PFSK-1 (cell line): ENCODE measurements around the gene OR4D1.

Source experiments
- FOXP2 ChIP-seq: optimal IDR thresholded peaks from 2 replicates; pipeline ENCODE3; 2011; ENCODE audit warnings: borderline replicate concordance, control low read depth, inconsistent platforms; ENCODE audit not compliant: insufficient read depth; ENCODE audit errors: extremely low read length, extremely low read depth
- POLR2AphosphoS5 ChIP-seq: IDR thresholded peaks from 2 replicates; pipeline ENCODE4 v1.6.1; 2012; ENCODE audit warnings: low read depth, mild to moderate bottlenecking, control low read depth, low read length, moderate library complexity
- SIN3A ChIP-seq: IDR thresholded peaks from 2 replicates; pipeline ENCODE4 v1.6.1; 2012; ENCODE audit warnings: mild to moderate bottlenecking, low read length, moderate library complexity, borderline replicate concordance; ENCODE audit not compliant: insufficient read depth
- TAF1 ChIP-seq: IDR thresholded peaks from 2 replicates; pipeline ENCODE4 v1.6.1; 2012; ENCODE audit warnings: low read length, control low read depth, borderline replicate concordance; ENCODE audit not compliant: insufficient read depth
- TF ChIP-seq, protein P1 (sequence below), 2 experiments: IDR thresholded peaks; 2 replicates each; pipeline versions ENCODE4 v1.6.1 to v1.8.0; 2011 to 2012; ENCODE audit warnings: low read depth in 2 of 2, low read length in 2 of 2, control low read depth in 1 of 2, inconsistent platforms in 1 of 2, mild to moderate bottlenecking in 1 of 2, moderate library complexity in 1 of 2; ENCODE audit not compliant: insufficient read depth in 1 of 2

OR4D1 gene

DNA sequence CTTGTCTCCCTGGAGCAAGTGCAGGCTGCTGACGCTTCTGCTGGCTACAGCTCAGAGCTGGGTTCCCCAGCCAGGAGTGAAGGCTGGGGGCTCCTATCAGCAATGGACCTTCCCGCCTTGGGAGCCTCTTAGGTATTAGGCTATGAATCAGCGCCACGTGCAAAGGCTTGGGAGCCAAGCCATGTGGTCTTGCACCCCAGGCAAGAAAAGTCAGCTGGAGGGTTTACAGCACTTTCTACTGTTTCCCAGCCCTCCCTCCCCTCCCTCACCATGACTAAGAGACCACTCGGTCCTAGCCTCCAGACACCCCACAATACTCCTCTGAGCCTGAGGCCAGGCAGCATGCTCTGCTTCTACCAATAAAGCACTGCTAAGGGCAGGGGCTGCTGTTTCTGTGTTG lies 56.6 kb downstream of the OR4D1 start:
- TF ChIP-seq FOXP2 (no peak), SIN3A (no peak), TAF1 (no peak), POLR2AphosphoS5 (no peak)
- TF ChIP-seq, protein P1, sequence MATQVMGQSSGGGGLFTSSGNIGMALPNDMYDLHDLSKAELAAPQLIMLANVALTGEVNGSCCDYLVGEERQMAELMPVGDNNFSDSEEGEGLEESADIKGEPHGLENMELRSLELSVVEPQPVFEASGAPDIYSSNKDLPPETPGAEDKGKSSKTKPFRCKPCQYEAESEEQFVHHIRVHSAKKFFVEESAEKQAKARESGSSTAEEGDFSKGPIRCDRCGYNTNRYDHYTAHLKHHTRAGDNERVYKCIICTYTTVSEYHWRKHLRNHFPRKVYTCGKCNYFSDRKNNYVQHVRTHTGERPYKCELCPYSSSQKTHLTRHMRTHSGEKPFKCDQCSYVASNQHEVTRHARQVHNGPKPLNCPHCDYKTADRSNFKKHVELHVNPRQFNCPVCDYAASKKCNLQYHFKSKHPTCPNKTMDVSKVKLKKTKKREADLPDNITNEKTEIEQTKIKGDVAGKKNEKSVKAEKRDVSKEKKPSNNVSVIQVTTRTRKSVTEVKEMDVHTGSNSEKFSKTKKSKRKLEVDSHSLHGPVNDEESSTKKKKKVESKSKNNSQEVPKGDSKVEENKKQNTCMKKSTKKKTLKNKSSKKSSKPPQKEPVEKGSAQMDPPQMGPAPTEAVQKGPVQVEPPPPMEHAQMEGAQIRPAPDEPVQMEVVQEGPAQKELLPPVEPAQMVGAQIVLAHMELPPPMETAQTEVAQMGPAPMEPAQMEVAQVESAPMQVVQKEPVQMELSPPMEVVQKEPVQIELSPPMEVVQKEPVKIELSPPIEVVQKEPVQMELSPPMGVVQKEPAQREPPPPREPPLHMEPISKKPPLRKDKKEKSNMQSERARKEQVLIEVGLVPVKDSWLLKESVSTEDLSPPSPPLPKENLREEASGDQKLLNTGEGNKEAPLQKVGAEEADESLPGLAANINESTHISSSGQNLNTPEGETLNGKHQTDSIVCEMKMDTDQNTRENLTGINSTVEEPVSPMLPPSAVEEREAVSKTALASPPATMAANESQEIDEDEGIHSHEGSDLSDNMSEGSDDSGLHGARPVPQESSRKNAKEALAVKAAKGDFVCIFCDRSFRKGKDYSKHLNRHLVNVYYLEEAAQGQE (IDR thresholded peaks at IDR 0.05; ENCODE audit: insufficient read depth in 1 of 2, low read depth in 2 of 2, low read length in 2 of 2): no peak

DNA sequence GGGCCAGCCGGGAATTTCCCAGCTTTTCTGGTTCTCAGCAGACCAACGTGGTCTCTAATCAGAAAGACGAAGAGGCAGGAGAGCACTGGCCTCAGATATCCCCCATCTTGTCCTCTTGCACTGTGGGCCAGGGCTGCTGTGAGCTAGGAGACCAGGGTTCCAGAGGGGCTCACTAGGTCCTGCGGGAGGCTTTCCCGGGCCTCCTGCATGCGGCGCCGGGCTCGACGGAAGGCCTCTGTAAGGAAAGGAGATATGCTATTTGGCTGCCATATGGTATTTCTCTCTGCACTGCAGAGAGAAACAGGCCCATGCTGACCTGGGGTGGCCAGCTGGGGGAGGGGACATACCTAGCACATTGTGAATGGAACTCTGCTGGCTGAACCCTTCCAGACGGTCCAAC lies 57.8 kb downstream of the OR4D1 start:
- TF ChIP-seq, protein P1 (IDR thresholded peaks at IDR 0.05; ENCODE audit: insufficient read depth in 1 of 2, low read depth in 2 of 2, low read length in 2 of 2): no peak
- TF ChIP-seq FOXP2 (no peak), TAF1 (no peak), POLR2AphosphoS5 (no peak), SIN3A (no peak)

DNA sequence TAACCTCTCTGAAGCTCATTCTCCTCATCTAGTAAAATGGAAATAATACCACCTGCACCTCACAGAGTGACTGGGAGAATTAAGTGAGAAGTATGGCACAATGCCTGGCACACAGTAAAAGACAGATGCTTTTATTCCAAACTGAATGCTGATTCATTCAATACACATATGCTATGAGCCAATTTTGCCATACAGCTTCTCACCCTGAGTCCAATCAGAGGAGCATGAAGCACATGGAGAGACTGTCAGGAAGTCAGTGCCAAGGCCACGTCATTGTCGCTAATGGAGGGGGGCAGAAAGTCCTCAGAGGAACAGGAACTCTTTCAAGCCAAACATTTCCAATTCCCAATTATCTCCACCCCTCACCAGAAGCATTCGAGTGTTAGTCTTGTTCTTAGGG lies 59.3 kb downstream of the OR4D1 start:
- TF ChIP-seq SIN3A: no peak
- TF ChIP-seq POLR2AphosphoS5: no peak
- TF ChIP-seq, protein P1 (IDR thresholded peaks at IDR 0.05; ENCODE audit: insufficient read depth in 1 of 2, low read depth in 2 of 2, low read length in 2 of 2): no peak
- TF ChIP-seq TAF1: no peak
- TF ChIP-seq FOXP2: no peak

DNA sequence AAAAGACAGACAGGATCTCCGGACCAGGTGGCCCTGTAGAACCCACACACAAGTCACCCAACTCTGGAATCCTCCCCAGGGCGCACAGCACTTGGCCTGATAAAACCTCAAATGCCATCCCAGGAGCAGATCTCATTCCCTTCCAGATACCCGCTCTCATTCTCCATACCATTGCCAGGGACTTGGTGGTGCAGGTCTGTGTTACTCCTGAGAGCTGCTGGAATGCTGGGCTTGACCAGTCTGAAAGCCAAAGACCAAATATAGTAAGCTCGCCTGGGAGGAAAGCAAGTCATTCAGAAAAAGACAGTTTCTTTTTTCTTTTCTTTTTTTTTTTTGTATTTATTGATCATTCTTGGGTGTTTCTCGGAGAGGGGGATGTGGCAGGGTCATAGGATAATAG lies 60.2 kb downstream of the OR4D1 start:
- no peak for TF ChIP-seq TAF1
- no peak for TF ChIP-seq POLR2AphosphoS5
- no peak for TF ChIP-seq FOXP2
- no peak for TF ChIP-seq SIN3A
- TF ChIP-seq, protein P1 (IDR thresholded peaks at IDR 0.05; ENCODE audit: insufficient read depth in 1 of 2, low read depth in 2 of 2, low read length in 2 of 2): no peak
